H1 (cell line): ENCODE measurements around the gene NDUFB11.

Experiments
- EP300 ChIP-seq, 2 experiments: IDR thresholded peaks; 1 replicate in 1 of 2; 2 replicates in 1 of 2; pipeline ENCODE4 v1.6.1; 2011 to 2012; ENCODE audit warnings: low read depth in 2 of 2, low read length in 2 of 2, mild to moderate bottlenecking in 2 of 2, borderline replicate concordance in 1 of 2, inconsistent platforms in 1 of 2, moderate library complexity in 1 of 2
- HDAC2 ChIP-seq, 2 experiments: fragments of 300-600 bp in 1 of 2; sonication (generic) in 1 of 2; IDR thresholded peaks; 2 replicates each; pipeline ENCODE4 v1.6.1; 2011 to 2012; ENCODE audit warnings: low read depth in 2 of 2, low read length in 2 of 2, mild to moderate bottlenecking in 2 of 2, moderate library complexity in 2 of 2, borderline replicate concordance in 1 of 2, inconsistent platforms in 1 of 2
- POU5F1 ChIP-seq: IDR thresholded peaks from 2 replicates; pipeline ENCODE4 v1.6.1; 2011; ENCODE audit warnings: low read depth, mild to moderate bottlenecking, low read length, moderate library complexity
- RXRA ChIP-seq: IDR thresholded peaks from 2 replicates; pipeline ENCODE4 v1.6.1; 2011; ENCODE audit warnings: low read depth, mild to moderate bottlenecking, low read length, moderate library complexity; ENCODE audit not compliant: insufficient read depth
- TF ChIP-seq, protein P1 (sequence below): IDR thresholded peaks from 2 replicates; pipeline ENCODE4 v1.6.1; 2012; ENCODE audit warnings: inconsistent platforms
- TF ChIP-seq, protein P2 (sequence below), 3 experiments: IDR thresholded peaks; 1 replicate in 2 of 3; 2 replicates in 1 of 3; pipeline versions ENCODE4 v1.5.1 to v1.6.1; 2011; ENCODE audit warnings: low read length in 3 of 3, mild to moderate bottlenecking in 3 of 3, inconsistent platforms in 2 of 3, low read depth in 1 of 3, moderate library complexity in 1 of 3; ENCODE audit not compliant: insufficient read depth in 1 of 3; ENCODE audit errors: control extremely low read depth in 1 of 3

DNA sequence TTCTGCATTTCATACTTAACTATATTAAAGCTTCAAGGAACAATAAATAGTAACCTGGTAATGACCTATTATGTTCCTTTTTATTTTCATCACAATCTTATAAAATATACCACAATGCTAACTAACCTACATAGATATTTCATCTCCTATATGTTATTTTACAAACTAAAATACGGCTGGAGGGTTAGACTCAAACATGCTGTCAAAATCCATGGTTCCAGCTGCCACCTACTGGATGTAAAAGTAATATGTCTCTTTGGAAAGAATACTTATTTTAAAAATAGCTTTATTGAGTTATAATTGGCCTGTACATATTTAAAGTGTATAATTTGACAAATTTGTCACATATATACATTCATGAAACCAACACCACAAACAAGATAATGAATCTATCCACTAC lies 51.3 kb downstream of the NDUFB11 start:
- TF ChIP-seq, protein P1, sequence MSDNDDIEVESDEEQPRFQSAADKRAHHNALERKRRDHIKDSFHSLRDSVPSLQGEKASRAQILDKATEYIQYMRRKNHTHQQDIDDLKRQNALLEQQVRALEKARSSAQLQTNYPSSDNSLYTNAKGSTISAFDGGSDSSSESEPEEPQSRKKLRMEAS: no peak
- TF ChIP-seq RXRA: no peak
- TF ChIP-seq EP300 (IDR thresholded peaks at IDR 0.05; ENCODE audit: borderline replicate concordance in 1 of 2, low read depth in 2 of 2, low read length in 2 of 2): no peak
- TF ChIP-seq, protein P2, sequence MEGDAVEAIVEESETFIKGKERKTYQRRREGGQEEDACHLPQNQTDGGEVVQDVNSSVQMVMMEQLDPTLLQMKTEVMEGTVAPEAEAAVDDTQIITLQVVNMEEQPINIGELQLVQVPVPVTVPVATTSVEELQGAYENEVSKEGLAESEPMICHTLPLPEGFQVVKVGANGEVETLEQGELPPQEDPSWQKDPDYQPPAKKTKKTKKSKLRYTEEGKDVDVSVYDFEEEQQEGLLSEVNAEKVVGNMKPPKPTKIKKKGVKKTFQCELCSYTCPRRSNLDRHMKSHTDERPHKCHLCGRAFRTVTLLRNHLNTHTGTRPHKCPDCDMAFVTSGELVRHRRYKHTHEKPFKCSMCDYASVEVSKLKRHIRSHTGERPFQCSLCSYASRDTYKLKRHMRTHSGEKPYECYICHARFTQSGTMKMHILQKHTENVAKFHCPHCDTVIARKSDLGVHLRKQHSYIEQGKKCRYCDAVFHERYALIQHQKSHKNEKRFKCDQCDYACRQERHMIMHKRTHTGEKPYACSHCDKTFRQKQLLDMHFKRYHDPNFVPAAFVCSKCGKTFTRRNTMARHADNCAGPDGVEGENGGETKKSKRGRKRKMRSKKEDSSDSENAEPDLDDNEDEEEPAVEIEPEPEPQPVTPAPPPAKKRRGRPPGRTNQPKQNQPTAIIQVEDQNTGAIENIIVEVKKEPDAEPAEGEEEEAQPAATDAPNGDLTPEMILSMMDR (IDR thresholded peaks at IDR 0.05; ENCODE audit: control extremely low read depth in 1 of 3, insufficient read depth in 1 of 3, low read depth in 1 of 3, low read length in 3 of 3): no peak; a peak in 1 of 4 replicates
- TF ChIP-seq POU5F1: no peak
- TF ChIP-seq HDAC2 (IDR thresholded peaks at IDR 0.05; ENCODE audit: borderline replicate concordance in 1 of 2, low read depth in 2 of 2, low read length in 2 of 2): no peak
